ENCODE measurements around the gene KTN1. TPM values are rescaled to one million over a fixed set of nuclear protein-coding genes. Genes with fewer than 3 reads are reported as not detected.

Gene KTN1
- total and polyA plus RNA-seq, 2 experiments from 2014 or later: 150 to 164 TPM

DNA sequence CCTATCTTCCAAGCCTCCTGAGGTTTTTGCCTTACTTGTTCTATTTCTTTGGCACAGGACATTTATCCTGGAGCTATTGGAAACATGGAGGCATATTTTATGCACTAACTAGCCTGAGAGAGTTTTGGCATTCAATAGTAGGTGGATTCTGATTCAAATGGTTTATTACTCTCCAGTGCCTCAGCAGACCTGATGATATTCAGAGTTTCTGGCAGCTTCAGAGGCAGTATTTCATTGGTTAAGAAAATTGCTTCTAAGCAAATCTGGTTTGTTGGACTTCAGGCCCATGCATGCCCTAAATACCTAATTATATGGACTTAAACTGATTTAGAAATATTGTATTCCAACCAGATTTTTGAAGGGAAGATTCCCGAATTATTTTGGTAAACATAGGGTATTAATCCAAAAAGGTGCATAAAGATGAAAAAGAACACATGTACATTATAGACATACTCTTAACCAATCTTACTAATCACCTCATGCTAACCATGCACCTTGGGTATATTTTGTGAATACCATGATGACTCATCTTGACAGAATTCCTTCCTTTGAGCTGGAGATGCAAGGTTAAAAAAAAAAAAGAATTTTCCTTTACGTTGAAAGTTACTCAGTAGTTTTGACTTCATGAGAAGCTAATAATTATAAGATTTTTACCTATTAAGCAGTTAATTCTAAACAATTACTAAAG, 44.3 kb upstream of the KTN1 start:
- Histone ChIP-seq H3K27ac (no peak overlapping the region), H3K36me3 (replicated peaks; ENCODE audit: insufficient read depth, low read depth) (no peaks in the 10 kb centered on the region), H3K9me2 (replicated peaks; ENCODE audit: insufficient read depth) (no peaks in the 10 kb centered on the region), H3K4me3 (no peak overlapping the region), H3K4me1 (ENCODE audit: insufficient read depth) (no peaks in the 10 kb centered on the region), H3K79me2 (no peaks in the 10 kb centered on the region), H3K4me2 (no peak overlapping the region), H2AFZ (no peak overlapping the region), H3K9me3 (ENCODE audit: low read depth) (no peaks in the 10 kb centered on the region), H4K20me1 (ENCODE audit: insufficient read depth, poor library complexity, severe bottlenecking) (no peaks in the 10 kb centered on the region), H3K27me3 (no peaks in the 10 kb centered on the region)
- DNase-seq (ENCODE audit: low spot score): no peak
- WGBS (ENCODE audit: low lambda C conversion rate, missing lambda C conversion rate): 68% methylated on average over 2 of the region's 2 CpGs
- TF ChIP-seq EZH2phosphoT487 (IDR thresholded peaks at IDR 0.05; ENCODE audit: low read depth, severe bottlenecking, unreplicated experiment) (no peak), CTCF (IDR thresholded peaks at IDR 0.05; ENCODE audit: poor library complexity) (no peak), EZH2 (IDR thresholded peaks at IDR 0.05; ENCODE audit: borderline replicate concordance) (no peak)

GRCh38 chr14:55536204-55536708, 43.8 kb upstream of the KTN1 start:
- H3K4me3 ChIP-seq: no peak overlapping the region

GRCh38 chr14:55537782-55538181, 42.2 kb upstream of the KTN1 start:
- no peak overlapping the region for H3K4me3 ChIP-seq
- no peaks in the 10 kb centered on the region for H4K20me1 ChIP-seq (ENCODE audit: insufficient read depth, poor library complexity, severe bottlenecking)
- H3K36me3 ChIP-seq (replicated peaks; ENCODE audit: insufficient read depth, low read depth): no peaks in the 10 kb centered on the region
- no peak overlapping the region for H3K27ac ChIP-seq
- no peaks in the 10 kb centered on the region for H3K9me3 ChIP-seq (ENCODE audit: low read depth)
- no peaks in the 10 kb centered on the region for H3K9me2 ChIP-seq (replicated peaks; ENCODE audit: insufficient read depth)
- no peak for DNase-seq (ENCODE audit: low spot score)
- no peak overlapping the region for H3K4me2 ChIP-seq
- H3K27me3 ChIP-seq: no peaks in the 10 kb centered on the region
- H3K79me2 ChIP-seq: no peaks in the 10 kb centered on the region
- TF ChIP-seq CTCF (IDR thresholded peaks at IDR 0.05; ENCODE audit: poor library complexity) (no peak), EZH2phosphoT487 (IDR thresholded peaks at IDR 0.05; ENCODE audit: low read depth, severe bottlenecking, unreplicated experiment) (no peak), EZH2 (IDR thresholded peaks at IDR 0.05; ENCODE audit: borderline replicate concordance) (no peak)
- H3K4me1 ChIP-seq (ENCODE audit: insufficient read depth): no peaks in the 10 kb centered on the region
- H2AFZ ChIP-seq: no peak overlapping the region

More at GRCh38 chr14:55536204-55536708, 43.8 kb upstream of the KTN1 start:
- no peak for TF ChIP-seq EZH2 (IDR thresholded peaks at IDR 0.05; ENCODE audit: borderline replicate concordance)
- TF ChIP-seq CTCF (IDR thresholded peaks at IDR 0.05; ENCODE audit: poor library complexity): no peak
- TF ChIP-seq EZH2phosphoT487 (IDR thresholded peaks at IDR 0.05; ENCODE audit: low read depth, severe bottlenecking, unreplicated experiment): no peak
- H3K27me3 ChIP-seq: no peaks in the 10 kb centered on the region
- no peak overlapping the region for H2AFZ ChIP-seq
- no peak overlapping the region for H3K4me2 ChIP-seq
- no peaks in the 10 kb centered on the region for H3K9me3 ChIP-seq (ENCODE audit: low read depth)
- no peak for DNase-seq (ENCODE audit: low spot score)
- H3K4me1 ChIP-seq (ENCODE audit: insufficient read depth): no peaks in the 10 kb centered on the region
- no peak overlapping the region for H3K27ac ChIP-seq
- no peaks in the 10 kb centered on the region for H3K36me3 ChIP-seq (replicated peaks; ENCODE audit: insufficient read depth, low read depth)
- H3K9me2 ChIP-seq (replicated peaks; ENCODE audit: insufficient read depth): no peaks in the 10 kb centered on the region
- H3K79me2 ChIP-seq: no peaks in the 10 kb centered on the region
- no peaks in the 10 kb centered on the region for H4K20me1 ChIP-seq (ENCODE audit: insufficient read depth, poor library complexity, severe bottlenecking)

Measured in hepatocyte (in vitro differentiated cells).